ENCODE measurements around the gene ABLIM1.

GRCh38 chr10:114540236-114540635 lies 117.8 kb downstream of the ABLIM1 start:
- TF ChIP-seq GATA3 (IDR thresholded peaks at IDR 0.05; ENCODE audit: low read depth, low read length) (no peak), GATA2 (IDR thresholded peaks at IDR 0.05; ENCODE audit: low read depth, low read length) (no peak)
